Psoas muscle (tissue), 8 donors: Measurements from ENCODE around the gene DYNLT1. TPM values are rescaled to one million over a fixed set of nuclear protein-coding genes. Genes with fewer than 3 reads are reported as not detected.

ENCODE experiments used
- ATAC-seq, 4 donors: fragments of 200-7000 bp; cut with Tn5 transposase; one replicate each; pipeline ENCODE4 v1.9.1; 2020; ENCODE audit warnings: moderate library complexity in 3 of 4, mild to moderate bottlenecking in 2 of 4
- DNase-seq, 2 donors: peaks; one replicate each; pipeline ENCODE4 v3.0.0-alpha.2; 2020
- H3K27ac ChIP-seq: fragments of 200-600 bp; one replicate; pipeline ENCODE4 v1.8.0; 2022
- H3K27me3 ChIP-seq, 3 donors: fragments of 200-600 bp in 1 of 3; one replicate each; pipeline versions ENCODE4 v1.6.1 to v1.8.0; 2013 to 2022; ENCODE audit warnings: low read length in 2 of 3, mild to moderate bottlenecking in 2 of 3, moderate library complexity in 1 of 3; ENCODE audit not compliant: insufficient read depth in 3 of 3
- H3K36me3 ChIP-seq, 2 donors: fragments of 200-600 bp in 1 of 2; one replicate each; pipeline versions ENCODE4 v1.6.1 to v1.8.0; 2013 to 2022; ENCODE audit warnings: low read depth in 1 of 2, mild to moderate bottlenecking in 1 of 2, moderate library complexity in 1 of 2; ENCODE audit not compliant: insufficient read depth in 1 of 2
- H3K4me1 ChIP-seq: fragments of 200-600 bp; one replicate; pipeline ENCODE4 v1.8.0; 2022
- H3K4me3 ChIP-seq: fragments of 200-600 bp; one replicate; pipeline ENCODE4 v1.8.0; 2022; ENCODE audit warnings: mild to moderate bottlenecking
- H3K9me3 ChIP-seq: fragments of 200-600 bp; one replicate; pipeline ENCODE4 v1.8.0; 2022
- CTCF ChIP-seq: fragments of 200-600 bp; IDR thresholded peaks from one replicate; pipeline ENCODE4 v1.8.0; 2022; ENCODE audit warnings: antibody characterized with exemption
- WGBS, 3 donors: extraction: QIAGEN DNeasy Blood & Tissue Kit; methylation state at CpG; one replicate each; pipeline versions ENCODE4 v1.1.6 to v1.1.7; 2013; 5-methylcytosine and 5-hydroxymethylcytosine counted together
- intact Hi-C, 2 donors: fragments of 100-400 bp; cut with DNase I; formaldehyde crosslinking; loops; one replicate each; pipeline versions ENCODE4 v1.11.0 to v1.14.2; 2022
- polyA plus RNA-seq, 3 donors: library from polyadenylated mRNA; stranded (reverse); fragments of 200-250 nt; gene quantifications; one replicate each; pipeline ENCODE4 v1.2.3, GENCODE V29; 2013
- total RNA-seq, 4 donors: library from RNA; stranded (reverse); fragmentation: NEBNext Ultra II Directional in 2 of 4; extraction: Animal tissue kit (Norgen Biotek cat#: 25700) in 2 of 4; gene quantifications; one replicate each; pipeline versions ENCODE4 v1.2.1 to v1.2.4, GENCODE V29; 2021 to 2023
- donor health status: healthy with polysubstance abuse.
- donor health status: DM: no; HTN: no; CAD: no; lungs with moderate emphysema.
- donor health status: Bipolar disorder and iron deficiency.
- donor health status: healthy.
- donor health status: DM: yes; HTN: yes; CAD: no.
- donor health status: DM: no; HTN: no; CAD: no.
- donor health status: DM: no; HTN: no; CAD: no.
- donor health status: DM: yes; HTN: yes; CAD: no.

Gene DYNLT1
- total and polyA plus RNA-seq, 7 donors = 112 to 202 (median 146) TPM

- no peaks in the 10 kb centered on the region for H3K9me3 ChIP-seq
- intact Hi-C loops = no loop called here
- no peak for ATAC-seq
- peak overlapping the region; percentile 100 for H3K4me3 ChIP-seq
- H3K27me3 ChIP-seq = no peaks in the 10 kb centered on the region
- no peak for TF ChIP-seq CTCF
- peaks cover 39% of the 10 kb centered on the region for H3K4me1 ChIP-seq
- peak overlapping the region; percentile 100 for H3K27ac ChIP-seq
- H3K36me3 ChIP-seq = no peaks in the 10 kb centered on the region
- no peak for DNase-seq
- WGBS, 3 donors = 1% methylated on average over 14 to 21 of the region's 21 CpGs
These were observed 710 bp downstream of the DYNLT1 start for GRCh38 chr6:158643836-158644230.

GRCh38 chr6:158642097-158642601 lies 2.4 kb downstream of the DYNLT1 start:
- no peak for TF ChIP-seq CTCF
- Histone ChIP-seq H3K27ac (peak overlapping the region; percentile 100), H3K27me3 (no peaks in the 10 kb centered on the region), H3K4me3 (peak overlapping the region; percentile 100), H3K9me3 (no peaks in the 10 kb centered on the region), H3K36me3 (peaks cover 0 to 5% of the 10 kb centered on the region in 2 donors), H3K4me1 (peaks cover 43% of the 10 kb centered on the region)
- intact Hi-C loops = no loop called here
- ATAC-seq (peak; percentile 74 to 81 (median 80)), DNase-seq (peak; percentile 65 to 90)
- 14 to 29% (median 25%) methylated on average over 8 of the region's 8 CpGs for WGBS, 3 donors

GRCh38 chr6:158640519-158640918 lies 4.0 kb downstream of the DYNLT1 start:
- Histone ChIP-seq H3K36me3 (peaks cover 5 to 19% of the 10 kb centered on the region in 2 donors), H3K9me3 (no peaks in the 10 kb centered on the region), H3K4me1 (peaks cover 43% of the 10 kb centered on the region), H3K4me3 (no peak overlapping the region), H3K27me3 (no peaks in the 10 kb centered on the region), H3K27ac (peak overlapping the region; percentile 100)
- 74 to 92% (median 76%) methylated on average over 2 of the region's 2 CpGs for WGBS, 3 donors
- no peak for TF ChIP-seq CTCF
- intact Hi-C loops = no loop called here
- ATAC-seq = no peak
- DNase-seq = no peak

- WGBS, 3 donors = 65 to 87% (median 76%) methylated on average over 5 of the region's 5 CpGs
- H3K4me1 ChIP-seq = peaks cover 43% of the 10 kb centered on the region
- intact Hi-C loops = no loop called here
- peaks cover 5 to 34% of the 10 kb centered on the region in 2 donors for H3K36me3 ChIP-seq
- DNase-seq (no peak), ATAC-seq (no peak)
- no peaks in the 10 kb centered on the region for H3K9me3 ChIP-seq
- no peak overlapping the region for H3K4me3 ChIP-seq
- no peaks in the 10 kb centered on the region for H3K27me3 ChIP-seq
- no peak for TF ChIP-seq CTCF
- peak overlapping the region; percentile 100 for H3K27ac ChIP-seq
These were observed 5.5 kb downstream of the DYNLT1 start for GRCh38 chr6:158639056-158639455.

- H3K27ac ChIP-seq = peak overlapping the region; percentile 100
- TF ChIP-seq CTCF = no peak
- no peak for DNase-seq
- intact Hi-C loops = no loop called here
- peak; percentile 29 to 49 (median 34) for ATAC-seq
- H3K4me3 ChIP-seq = no peak overlapping the region
- no peaks in the 10 kb centered on the region for H3K27me3 ChIP-seq
- WGBS, 3 donors = 55 to 85% (median 57%) methylated on average over 3 of the region's 3 CpGs
- H3K36me3 ChIP-seq = peaks cover 5 to 34% of the 10 kb centered on the region in 2 donors
- H3K4me1 ChIP-seq = peaks cover 40% of the 10 kb centered on the region
- no peaks in the 10 kb centered on the region for H3K9me3 ChIP-seq
These were observed 6.2 kb downstream of the DYNLT1 start for GRCh38 chr6:158638324-158638854.
